ENCODE measurements around the gene RTL1.

Gene RTL1

DNA sequence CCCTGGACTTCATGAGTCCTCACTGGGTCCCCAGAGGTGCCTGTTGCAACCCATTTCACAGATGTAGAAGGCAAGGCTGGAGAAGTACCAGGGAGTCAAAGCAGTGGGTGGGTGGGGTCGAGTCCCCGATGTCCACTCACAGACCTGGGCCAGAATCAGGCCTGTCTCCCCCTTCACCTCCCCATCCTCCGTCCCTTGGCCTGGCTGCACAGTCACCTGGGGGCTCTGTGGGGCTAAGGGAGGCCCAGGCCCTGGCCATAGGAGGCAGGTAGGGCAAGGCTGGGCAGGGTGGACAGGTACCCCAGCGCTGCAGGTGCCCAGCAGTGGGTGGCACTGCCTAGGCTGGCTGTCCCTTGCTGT lies 29.5 kb downstream of the RTL1 start:
- DNase-seq (ENCODE audit: low read depth), result no peak
- in situ Hi-C loops (cut with HindIII; ENCODE audit: low sequenced_read_pairs), result no loop called here

DNA sequence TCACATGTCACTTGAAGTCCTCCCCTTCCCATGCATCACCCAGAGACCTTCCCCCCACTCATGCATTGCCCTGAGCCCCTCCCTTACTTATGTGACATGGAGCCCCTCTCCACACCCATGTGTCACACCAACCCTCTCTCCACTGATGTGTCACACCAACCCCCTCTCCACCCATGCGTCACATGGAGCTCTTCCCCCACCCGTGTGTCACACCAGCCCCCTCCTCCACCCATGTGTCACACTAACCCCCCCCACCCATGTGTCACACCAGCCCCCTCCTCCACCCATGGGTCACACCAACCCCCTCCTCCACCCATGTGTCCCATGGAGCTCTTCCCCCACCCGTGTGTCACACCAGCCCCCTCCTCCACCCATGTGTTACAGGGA lies 30.4 kb downstream of the RTL1 start:
- TF ChIP-seq, protein P1, sequence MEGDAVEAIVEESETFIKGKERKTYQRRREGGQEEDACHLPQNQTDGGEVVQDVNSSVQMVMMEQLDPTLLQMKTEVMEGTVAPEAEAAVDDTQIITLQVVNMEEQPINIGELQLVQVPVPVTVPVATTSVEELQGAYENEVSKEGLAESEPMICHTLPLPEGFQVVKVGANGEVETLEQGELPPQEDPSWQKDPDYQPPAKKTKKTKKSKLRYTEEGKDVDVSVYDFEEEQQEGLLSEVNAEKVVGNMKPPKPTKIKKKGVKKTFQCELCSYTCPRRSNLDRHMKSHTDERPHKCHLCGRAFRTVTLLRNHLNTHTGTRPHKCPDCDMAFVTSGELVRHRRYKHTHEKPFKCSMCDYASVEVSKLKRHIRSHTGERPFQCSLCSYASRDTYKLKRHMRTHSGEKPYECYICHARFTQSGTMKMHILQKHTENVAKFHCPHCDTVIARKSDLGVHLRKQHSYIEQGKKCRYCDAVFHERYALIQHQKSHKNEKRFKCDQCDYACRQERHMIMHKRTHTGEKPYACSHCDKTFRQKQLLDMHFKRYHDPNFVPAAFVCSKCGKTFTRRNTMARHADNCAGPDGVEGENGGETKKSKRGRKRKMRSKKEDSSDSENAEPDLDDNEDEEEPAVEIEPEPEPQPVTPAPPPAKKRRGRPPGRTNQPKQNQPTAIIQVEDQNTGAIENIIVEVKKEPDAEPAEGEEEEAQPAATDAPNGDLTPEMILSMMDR (IDR thresholded peaks at IDR 0.05; ENCODE audit: low read depth, low read length, missing control alignments), result no peak
- no peak for DNase-seq (ENCODE audit: low read depth)
- in situ Hi-C loops (cut with HindIII; ENCODE audit: low sequenced_read_pairs), result no loop called here
- H3K4me3 ChIP-seq (ENCODE audit: low read depth, low read length), result no peak overlapping the region

More for the DNA sequence above, 29.5 kb downstream of the RTL1 start:
- TF ChIP-seq, protein P1 (IDR thresholded peaks at IDR 0.05; ENCODE audit: low read depth, low read length, missing control alignments), result no peak
- H3K4me3 ChIP-seq (ENCODE audit: low read depth, low read length), result no peak overlapping the region

DNA sequence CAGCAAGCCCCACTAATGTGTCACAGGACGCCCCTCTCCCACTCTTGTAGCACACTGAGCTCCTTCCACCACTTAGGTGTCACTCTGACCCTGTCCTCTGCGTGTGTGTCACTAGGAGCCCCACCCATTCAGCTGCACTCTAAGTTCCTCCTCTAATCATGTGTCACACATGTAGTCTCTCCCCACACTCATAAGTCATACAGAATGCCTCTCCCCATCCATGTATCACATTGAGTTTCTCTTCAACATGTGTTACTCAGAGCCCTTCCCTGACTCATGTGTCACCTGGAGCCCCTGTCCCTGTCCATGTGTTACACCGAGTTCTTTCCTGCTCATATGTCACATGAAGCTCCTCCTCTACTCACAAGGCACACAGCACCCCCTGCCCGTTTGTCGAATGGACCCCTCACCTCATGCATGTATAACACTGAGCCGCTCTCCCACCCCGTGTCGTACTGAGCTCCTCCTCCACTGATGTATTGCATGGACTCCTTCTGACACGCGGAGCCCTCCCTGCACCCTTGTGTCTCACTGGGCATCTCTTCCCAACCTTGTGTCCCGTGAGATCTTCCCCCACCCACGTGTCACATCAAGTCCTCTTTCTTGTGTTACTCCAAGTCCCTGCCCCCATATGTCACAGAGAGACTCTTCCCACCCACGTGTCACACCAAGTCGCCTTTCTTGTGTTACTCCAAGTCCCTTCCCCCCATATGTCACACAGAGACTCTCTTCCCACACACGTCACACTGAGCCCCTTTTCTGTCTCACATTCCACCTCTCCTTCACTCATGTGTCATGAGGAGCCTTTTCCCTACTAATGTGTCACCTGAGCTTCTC lies 31.0 kb downstream of the RTL1 start:
- TF ChIP-seq, protein P1 (IDR thresholded peaks at IDR 0.05; ENCODE audit: low read depth, low read length, missing control alignments), result no peak
- in situ Hi-C loops (cut with HindIII; ENCODE audit: low sequenced_read_pairs), result no loop called here
- no peak overlapping the region for H3K4me3 ChIP-seq (ENCODE audit: low read depth, low read length)
- no peak for DNase-seq (ENCODE audit: low read depth)

DNA sequence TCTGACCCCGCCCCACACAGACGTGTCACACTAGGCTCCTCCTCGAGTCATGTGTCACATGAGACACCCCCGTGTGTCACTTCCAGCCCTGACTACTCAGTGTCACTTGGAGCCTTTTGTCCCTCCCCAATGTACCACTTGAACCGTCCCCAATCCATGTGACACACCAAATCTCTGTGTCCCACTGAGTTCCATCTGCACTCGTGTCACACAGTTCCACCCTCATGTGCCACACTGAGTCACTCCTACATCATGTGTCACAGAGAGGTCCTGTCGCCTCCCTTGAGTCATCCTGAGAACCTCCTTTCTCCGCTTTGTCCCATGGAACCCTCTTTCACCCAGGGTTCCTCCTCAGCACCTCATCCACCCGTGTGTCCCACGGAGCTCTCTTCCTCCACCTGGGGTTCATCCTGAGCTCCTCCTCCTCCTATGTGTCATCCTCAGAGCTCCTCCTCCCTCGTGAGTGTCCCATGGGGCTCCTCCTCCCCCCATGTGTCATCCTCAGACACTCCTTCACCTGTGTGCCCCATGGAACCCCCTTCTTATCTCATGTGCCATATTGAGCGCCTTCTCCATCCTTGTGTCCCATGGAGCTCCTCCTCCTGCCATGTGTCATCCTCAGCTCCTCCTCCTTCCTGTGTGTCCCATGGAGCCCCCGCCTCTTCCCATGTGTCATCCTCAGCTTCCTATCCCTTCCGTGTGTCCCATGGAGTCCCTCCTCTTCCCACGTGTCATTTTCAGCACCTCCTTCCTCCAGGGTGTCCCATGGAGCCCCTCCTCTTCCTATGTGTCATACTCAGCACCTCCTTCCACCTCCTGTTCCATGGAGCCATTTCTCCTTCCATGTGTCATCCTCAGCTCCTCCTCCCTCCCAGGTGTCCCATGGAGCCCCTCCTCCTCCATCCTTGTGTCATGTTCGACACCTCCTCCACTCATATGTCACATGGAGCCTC lies 32.0 kb downstream of the RTL1 start:
- no peak for DNase-seq (ENCODE audit: low read depth)
- TF ChIP-seq, protein P1 (IDR thresholded peaks at IDR 0.05; ENCODE audit: low read depth, low read length, missing control alignments), result no peak
- no peak overlapping the region for H3K4me3 ChIP-seq (ENCODE audit: low read depth, low read length)
- in situ Hi-C loops (cut with HindIII; ENCODE audit: low sequenced_read_pairs), result no loop called here

DNA sequence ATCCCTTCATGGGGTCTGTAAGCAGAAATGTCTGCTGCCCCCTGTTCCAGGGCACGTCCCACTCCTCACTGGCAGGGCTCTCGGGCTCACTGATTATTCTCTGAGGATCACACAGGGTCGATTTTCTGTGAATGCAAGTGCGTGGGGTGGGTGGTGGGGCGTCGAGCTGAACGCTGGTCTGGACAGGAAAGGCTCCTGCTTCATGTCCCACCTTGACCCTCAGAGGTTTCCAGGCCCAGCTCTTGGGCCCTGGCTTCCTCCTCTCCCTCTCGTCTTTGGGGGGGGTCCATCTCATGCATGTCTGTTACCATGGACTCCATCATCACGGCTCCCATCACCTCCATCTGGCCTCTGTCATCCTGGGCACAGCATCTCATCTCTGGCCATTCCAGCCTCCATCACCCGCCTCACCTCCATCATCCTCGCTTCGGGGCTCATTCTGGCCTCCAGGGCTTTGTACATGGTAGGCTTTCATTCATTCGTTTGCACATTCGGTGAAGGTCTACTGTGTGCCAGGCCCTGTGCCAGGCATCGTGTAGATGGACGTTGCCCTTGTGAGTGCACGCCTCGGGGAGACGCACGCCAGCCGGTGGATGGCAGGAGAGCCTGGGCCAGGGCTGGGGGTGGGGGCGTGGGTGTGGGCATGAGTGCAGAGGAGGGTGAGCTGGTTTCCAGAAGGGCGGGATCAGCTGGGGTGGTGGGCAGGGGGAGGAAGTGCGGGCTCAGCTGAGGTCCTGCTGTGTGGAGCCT lies 34.7 kb downstream of the RTL1 start:
- H3K4me3 ChIP-seq (ENCODE audit: low read depth, low read length), result no peak overlapping the region
- no peak for DNase-seq (ENCODE audit: low read depth)
- in situ Hi-C loops (cut with HindIII; ENCODE audit: low sequenced_read_pairs), result no loop called here
- TF ChIP-seq, protein P1 (IDR thresholded peaks at IDR 0.05; ENCODE audit: low read depth, low read length, missing control alignments), result no peak

Measured in astrocyte of the cerebellum (primary cell).